ENCODE data around the gene FKBP7. TPM values are rescaled to one million over a fixed set of nuclear protein-coding genes. Genes with fewer than 3 reads are reported as not detected.
A peak's percentile ranks its signal among the peaks of the same experiment; 100 is the strongest.
"Not testable (repeated sequence)": the region's sequence is repeated elsewhere in the genome, so short reads cannot be mapped to it uniquely, and the experiment has no call there.

Gene FKBP7
- total and polyA plus RNA-seq, 5 donors from 2014 or later, result 0.42 to 3.1 (median 0.59) TPM

- peaks cover 0 to 6% (median 3%) of the 10 kb centered on the region in 4 donors for H3K4me1 Mint-ChIP-seq
- peaks cover 0 to 18% (median 2%) of the 10 kb centered on the region in 7 donors for H3K9me3 Mint-ChIP-seq
- H3K27me3 Mint-ChIP-seq, result no peaks in the 10 kb centered on the region
- DNase-seq, result no peak
- H3K27ac ChIP-seq (ENCODE audit: insufficient read depth, low read length, poor library complexity, severe bottlenecking), result no peak overlapping the region
- no peaks in the 10 kb centered on the region for H3K4me1 ChIP-seq (ENCODE audit: control insufficient read depth, insufficient read depth, low read length, poor library complexity, severe bottlenecking)
- no peaks in the 10 kb centered on the region for H3K27me3 ChIP-seq (ENCODE audit: control insufficient read depth, insufficient read depth, low read length)
- ATAC-seq (ENCODE audit: low read depth in 2 of 2), result no peak
- peaks cover 0 to 5% of the 10 kb centered on the region in 2 experiments for H3K9me3 ChIP-seq (ENCODE audit: control insufficient read depth in 2 of 2, low read length in 2 of 2)
- peaks cover 19% of the 10 kb centered on the region for H3K36me3 ChIP-seq (ENCODE audit: control insufficient read depth, insufficient read depth, low read length)
- H3K27ac Mint-ChIP-seq, result no peak overlapping the region
- no peak overlapping the region for H3K4me3 ChIP-seq (ENCODE audit: low read depth, low read length)
- no peak overlapping the region for H3K4me3 Mint-ChIP-seq
- peaks cover 62% of the 10 kb centered on the region for H3K36me3 Mint-ChIP-seq
Observed at GRCh38 chr2:178425255-178425827, 53.1 kb downstream of the FKBP7 start.

- Mint-ChIP-seq H3K9me3 (peaks cover 0 to 18% (median 2%) of the 10 kb centered on the region in 7 donors), H3K4me1 (peaks cover 2 to 19% (median 6%) of the 10 kb centered on the region in 4 donors), H3K36me3 (peaks cover 52% of the 10 kb centered on the region)
- not testable (repeated sequence) for H3K27me3 Mint-ChIP-seq; H3K4me1 ChIP-seq (ENCODE audit: control insufficient read depth, insufficient read depth, low read length, poor library complexity, severe bottlenecking); H3K4me3 Mint-ChIP-seq; H3K27ac ChIP-seq (ENCODE audit: insufficient read depth, low read length, poor library complexity, severe bottlenecking); DNase-seq; H3K27ac Mint-ChIP-seq; H3K4me3 ChIP-seq (ENCODE audit: low read depth, low read length); ATAC-seq (ENCODE audit: low read depth in 2 of 2); H3K27me3 ChIP-seq (ENCODE audit: control insufficient read depth, insufficient read depth, low read length); H3K9me3 ChIP-seq (ENCODE audit: control insufficient read depth in 2 of 2, low read length in 2 of 2)
- H3K36me3 ChIP-seq (ENCODE audit: control insufficient read depth, insufficient read depth, low read length), result peaks cover 14% of the 10 kb centered on the region
Observed at GRCh38 chr2:178423746-178424145, 54.7 kb downstream of the FKBP7 start.

DNA sequence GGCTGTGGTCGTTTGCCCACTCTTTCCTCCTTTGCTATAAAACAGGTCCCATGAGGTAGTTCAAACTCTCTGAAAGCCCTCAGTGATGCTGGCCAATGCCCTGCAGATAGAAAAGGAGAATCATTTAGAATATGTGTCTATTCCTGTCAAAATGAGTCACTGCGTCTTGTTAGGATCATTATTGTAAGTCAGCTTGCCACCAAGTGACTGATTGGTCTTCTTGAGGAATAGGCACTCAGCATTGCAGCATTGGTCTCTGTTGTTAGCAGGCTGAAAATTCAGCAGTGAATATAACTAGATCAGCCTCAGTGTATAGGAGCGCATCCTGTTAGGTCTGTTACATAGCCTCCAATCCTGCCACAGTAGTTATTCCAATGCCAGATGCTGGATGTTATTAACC, 56.3 kb downstream of the FKBP7 start:
- peaks cover 0 to 5% of the 10 kb centered on the region in 2 experiments for H3K9me3 ChIP-seq (ENCODE audit: control insufficient read depth in 2 of 2, low read length in 2 of 2)
- no peaks in the 10 kb centered on the region for H3K27me3 Mint-ChIP-seq
- peaks cover 0 to 18% (median 2%) of the 10 kb centered on the region in 7 donors for H3K9me3 Mint-ChIP-seq
- peaks cover 9% of the 10 kb centered on the region for H3K36me3 ChIP-seq (ENCODE audit: control insufficient read depth, insufficient read depth, low read length)
- peaks cover 44% of the 10 kb centered on the region for H3K36me3 Mint-ChIP-seq
- no peaks in the 10 kb centered on the region for H3K4me1 ChIP-seq (ENCODE audit: control insufficient read depth, insufficient read depth, low read length, poor library complexity, severe bottlenecking)
- no peak overlapping the region for H3K4me3 Mint-ChIP-seq
- H3K27ac Mint-ChIP-seq, result no peak overlapping the region
- no peak overlapping the region for H3K27ac ChIP-seq (ENCODE audit: insufficient read depth, low read length, poor library complexity, severe bottlenecking)
- H3K27me3 ChIP-seq (ENCODE audit: control insufficient read depth, insufficient read depth, low read length), result no peaks in the 10 kb centered on the region
- peaks cover 2 to 19% (median 6%) of the 10 kb centered on the region in 4 donors for H3K4me1 Mint-ChIP-seq
- no peak for DNase-seq
- H3K4me3 ChIP-seq (ENCODE audit: low read depth, low read length), result no peak overlapping the region
- no peak for ATAC-seq (ENCODE audit: low read depth in 2 of 2)

DNA sequence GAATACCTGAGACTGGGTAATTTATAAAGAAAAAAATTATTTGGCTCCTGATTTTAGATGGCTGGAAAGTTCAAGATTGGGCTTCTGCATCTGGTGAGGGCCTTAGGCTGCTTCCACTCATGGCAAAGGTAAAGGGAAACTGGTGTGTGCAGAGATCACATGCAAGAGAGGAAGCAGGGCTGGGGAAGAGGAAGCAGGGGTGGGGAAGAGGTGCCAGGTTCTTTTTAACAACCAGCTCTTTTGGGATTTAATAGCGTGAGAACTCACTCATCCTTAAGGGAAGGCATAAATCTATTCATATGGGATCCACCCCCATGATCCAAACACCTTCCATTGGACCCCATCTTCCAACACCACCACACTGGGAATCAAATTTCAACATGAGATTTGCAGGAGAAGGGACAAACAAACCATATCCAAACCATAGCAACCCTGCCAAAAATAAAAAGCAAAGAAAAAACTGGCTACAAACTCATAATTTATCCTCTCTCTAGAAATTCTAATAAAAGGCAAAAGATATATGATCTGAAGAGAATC, 57.9 kb downstream of the FKBP7 start:
- Histone ChIP-seq H3K4me3 (ENCODE audit: low read depth, low read length) (no peak overlapping the region), H3K27me3 (ENCODE audit: control insufficient read depth, insufficient read depth, low read length) (no peaks in the 10 kb centered on the region), H3K9me3 (ENCODE audit: control insufficient read depth in 2 of 2, low read length in 2 of 2) (peaks cover 0 to 5% of the 10 kb centered on the region in 2 experiments), H3K4me1 (ENCODE audit: control insufficient read depth, insufficient read depth, low read length, poor library complexity, severe bottlenecking) (no peaks in the 10 kb centered on the region), H3K36me3 (ENCODE audit: control insufficient read depth, insufficient read depth, low read length) (no peaks in the 10 kb centered on the region), H3K27ac (ENCODE audit: insufficient read depth, low read length, poor library complexity, severe bottlenecking) (no peak overlapping the region)
- Mint-ChIP-seq H3K27ac (peak overlapping the region in 1 of 3 donors; percentile 60), H3K9me3 (peaks cover 0 to 12% (median 2%) of the 10 kb centered on the region in 7 donors), H3K4me3 (no peak overlapping the region), H3K4me1 (peaks cover 4 to 27% (median 12%) of the 10 kb centered on the region in 4 donors), H3K27me3 (no peaks in the 10 kb centered on the region), H3K36me3 (peaks cover 29% of the 10 kb centered on the region)
- ATAC-seq (ENCODE audit: low read depth in 2 of 2) (no peak), DNase-seq (no peak)

DNA sequence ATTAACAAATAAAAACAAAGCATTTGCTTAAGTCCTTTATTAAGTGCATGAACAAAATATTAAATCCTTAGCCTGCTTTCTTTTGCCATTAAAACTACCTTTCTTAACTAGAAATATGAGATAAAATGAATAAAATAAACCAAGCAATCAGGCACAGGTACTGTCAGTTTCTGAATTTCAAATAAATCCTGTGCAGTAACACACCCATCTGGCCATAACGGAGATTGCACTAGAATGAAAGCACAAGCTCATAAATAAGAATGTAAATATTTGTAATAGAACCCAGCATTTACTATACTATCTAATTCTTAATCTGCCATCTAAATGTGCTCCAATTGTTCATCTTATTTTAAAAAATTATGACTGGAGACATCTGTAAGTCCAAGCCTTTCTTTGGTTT, 59.3 kb downstream of the FKBP7 start:
- peak overlapping the region in 1 of 3 donors; percentile 5 for H3K27ac Mint-ChIP-seq
- no peaks in the 10 kb centered on the region for H3K27me3 Mint-ChIP-seq
- Histone ChIP-seq H3K9me3 (ENCODE audit: control insufficient read depth in 2 of 2, low read length in 2 of 2) (no peaks in the 10 kb centered on the region), H3K36me3 (ENCODE audit: control insufficient read depth, insufficient read depth, low read length) (no peaks in the 10 kb centered on the region), H3K4me3 (ENCODE audit: low read depth, low read length) (no peak overlapping the region), H3K27ac (ENCODE audit: insufficient read depth, low read length, poor library complexity, severe bottlenecking) (no peak overlapping the region), H3K4me1 (ENCODE audit: control insufficient read depth, insufficient read depth, low read length, poor library complexity, severe bottlenecking) (peaks cover 10% of the 10 kb centered on the region), H3K27me3 (ENCODE audit: control insufficient read depth, insufficient read depth, low read length) (no peaks in the 10 kb centered on the region)
- no peaks in the 10 kb centered on the region for H3K9me3 Mint-ChIP-seq
- ATAC-seq (ENCODE audit: low read depth in 2 of 2), result no peak
- H3K36me3 Mint-ChIP-seq, result peaks cover 17% of the 10 kb centered on the region
- peak in 1 of 3 donors; percentile 45 for DNase-seq
- H3K4me1 Mint-ChIP-seq, result peaks cover 12 to 34% (median 21%) of the 10 kb centered on the region in 4 donors
- H3K4me3 Mint-ChIP-seq, result no peak overlapping the region

- Histone ChIP-seq H3K36me3 (ENCODE audit: control insufficient read depth, insufficient read depth, low read length) (no peaks in the 10 kb centered on the region), H3K4me3 (ENCODE audit: low read depth, low read length) (no peak overlapping the region), H3K9me3 (ENCODE audit: control insufficient read depth in 2 of 2, low read length in 2 of 2) (no peaks in the 10 kb centered on the region), H3K27me3 (ENCODE audit: control insufficient read depth, insufficient read depth, low read length) (no peaks in the 10 kb centered on the region), H3K27ac (ENCODE audit: insufficient read depth, low read length, poor library complexity, severe bottlenecking) (peak overlapping the region; percentile 0), H3K4me1 (ENCODE audit: control insufficient read depth, insufficient read depth, low read length, poor library complexity, severe bottlenecking) (peaks cover 14% of the 10 kb centered on the region)
- no peak for ATAC-seq (ENCODE audit: low read depth in 2 of 2)
- no peak overlapping the region for H3K4me3 Mint-ChIP-seq
- DNase-seq, result no peak
- H3K27me3 Mint-ChIP-seq, result no peaks in the 10 kb centered on the region
- H3K9me3 Mint-ChIP-seq, result peaks cover 0 to 1% (median 0%) of the 10 kb centered on the region in 7 donors
- peaks cover 14 to 34% (median 24%) of the 10 kb centered on the region in 4 donors for H3K4me1 Mint-ChIP-seq
- H3K27ac Mint-ChIP-seq, result no peak overlapping the region
- H3K36me3 Mint-ChIP-seq, result peaks cover 13% of the 10 kb centered on the region
Observed at GRCh38 chr2:178418426-178418825, 60.0 kb downstream of the FKBP7 start.

DNA sequence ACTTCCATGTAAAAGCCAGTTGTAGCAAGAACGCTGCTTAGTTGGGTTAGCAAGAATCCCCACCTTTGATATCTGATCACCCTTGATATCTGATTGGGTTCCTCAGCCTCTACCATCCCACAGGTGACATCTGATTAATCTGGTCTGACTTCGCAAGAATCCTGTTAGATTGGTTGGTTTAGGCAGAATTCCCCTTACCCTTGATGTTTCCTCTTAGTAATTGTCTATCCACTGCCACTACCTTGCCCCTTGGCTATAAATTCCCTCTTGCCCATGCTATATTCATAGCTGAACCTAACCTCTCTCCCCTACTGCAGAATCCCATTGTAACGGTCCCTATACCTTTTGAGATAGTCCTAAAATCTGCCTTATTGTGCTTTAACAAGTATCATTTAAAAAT, 60.5 kb downstream of the FKBP7 start:
- peaks cover 14 to 39% (median 27%) of the 10 kb centered on the region in 4 donors for H3K4me1 Mint-ChIP-seq
- Histone ChIP-seq H3K9me3 (ENCODE audit: control insufficient read depth in 2 of 2, low read length in 2 of 2) (no peaks in the 10 kb centered on the region), H3K4me1 (ENCODE audit: control insufficient read depth, insufficient read depth, low read length, poor library complexity, severe bottlenecking) (peaks cover 14% of the 10 kb centered on the region), H3K36me3 (ENCODE audit: control insufficient read depth, insufficient read depth, low read length) (no peaks in the 10 kb centered on the region), H3K27me3 (ENCODE audit: control insufficient read depth, insufficient read depth, low read length) (no peaks in the 10 kb centered on the region), H3K4me3 (ENCODE audit: low read depth, low read length) (no peak overlapping the region), H3K27ac (ENCODE audit: insufficient read depth, low read length, poor library complexity, severe bottlenecking) (peak overlapping the region; percentile 0)
- H3K4me3 Mint-ChIP-seq, result peak overlapping the region in 1 of 4 donors; percentile 16
- H3K27ac Mint-ChIP-seq, result no peak overlapping the region
- peaks cover 0 to 1% (median 0%) of the 10 kb centered on the region in 7 donors for H3K9me3 Mint-ChIP-seq
- H3K36me3 Mint-ChIP-seq, result peaks cover 13% of the 10 kb centered on the region
- no peak for DNase-seq
- no peaks in the 10 kb centered on the region for H3K27me3 Mint-ChIP-seq
- no peak for ATAC-seq (ENCODE audit: low read depth in 2 of 2)

DNA sequence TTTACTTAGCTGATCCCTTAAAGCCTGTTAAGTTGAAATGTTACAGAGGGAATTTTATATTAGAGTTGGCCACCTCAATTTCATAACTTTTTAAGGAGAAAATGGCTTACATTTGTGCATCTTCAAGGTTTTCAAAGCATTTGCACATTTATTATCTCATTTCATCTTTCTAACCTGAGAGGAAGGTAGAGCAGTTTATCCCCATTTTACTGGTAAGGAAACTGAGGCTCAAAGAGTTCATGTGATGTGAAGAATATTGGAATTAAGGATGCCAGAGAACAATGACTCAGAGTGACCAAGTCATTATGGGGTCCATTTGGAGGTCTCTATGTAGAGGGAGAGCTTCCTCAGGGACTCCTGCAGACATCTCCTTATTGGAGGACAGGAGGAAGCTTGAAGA, 62.4 kb downstream of the FKBP7 start:
- H3K4me1 ChIP-seq (ENCODE audit: control insufficient read depth, insufficient read depth, low read length, poor library complexity, severe bottlenecking), result peaks cover 14% of the 10 kb centered on the region
- H3K27me3 Mint-ChIP-seq, result no peaks in the 10 kb centered on the region
- peak overlapping the region in 1 of 3 donors; percentile 3 for H3K27ac Mint-ChIP-seq
- H3K27me3 ChIP-seq (ENCODE audit: control insufficient read depth, insufficient read depth, low read length), result no peaks in the 10 kb centered on the region
- H3K36me3 ChIP-seq (ENCODE audit: control insufficient read depth, insufficient read depth, low read length), result no peaks in the 10 kb centered on the region
- H3K4me1 Mint-ChIP-seq, result peaks cover 14 to 42% (median 27%) of the 10 kb centered on the region in 4 donors
- no peak for ATAC-seq (ENCODE audit: low read depth in 2 of 2)
- peaks cover 0 to 1% (median 0%) of the 10 kb centered on the region in 7 donors for H3K9me3 Mint-ChIP-seq
- no peak overlapping the region for H3K4me3 ChIP-seq (ENCODE audit: low read depth, low read length)
- H3K4me3 Mint-ChIP-seq, result no peak overlapping the region
- no peak overlapping the region for H3K27ac ChIP-seq (ENCODE audit: insufficient read depth, low read length, poor library complexity, severe bottlenecking)
- no peak for DNase-seq
- no peaks in the 10 kb centered on the region for H3K9me3 ChIP-seq (ENCODE audit: control insufficient read depth in 2 of 2, low read length in 2 of 2)
- H3K36me3 Mint-ChIP-seq, result peaks cover 2% of the 10 kb centered on the region
